SJCRH30 (cell line): ENCODE data around the gene YES1. TPM values are rescaled to one million over a fixed set of nuclear protein-coding genes. Genes with fewer than 3 reads are reported as not detected.
A peak's percentile ranks its signal among the peaks of the same experiment; 100 is the strongest.

ENCODE experiments used
- DNase-seq, 2 experiments: peaks; one replicate each; pipeline ENCODE4 v3.0.0-alpha.2; 2015 to 2020
- H3K27ac ChIP-seq: fragments of 250-450 bp; sonication (Bioruptor Pico); 2 replicates; pipeline ENCODE4 v1.5.1; 2020; ENCODE audit warnings: mild to moderate bottlenecking, moderate library complexity
- H3K27me3 ChIP-seq: fragments of 250-450 bp; sonication (Bioruptor Pico); 2 replicates; pipeline ENCODE4 v1.5.1; 2020; ENCODE audit warnings: mild to moderate bottlenecking, moderate library complexity
- H3K36me3 ChIP-seq: fragments of 250-450 bp; sonication (Bioruptor Pico); 2 replicates; pipeline ENCODE4 v1.5.1; 2020; ENCODE audit warnings: mild to moderate bottlenecking, moderate library complexity
- H3K4me1 ChIP-seq: fragments of 250-450 bp; sonication (Bioruptor Pico); 2 replicates; pipeline ENCODE4 v1.5.1; 2020; ENCODE audit warnings: mild to moderate bottlenecking, moderate library complexity
- H3K4me3 ChIP-seq: fragments of 250-450 bp; sonication (Bioruptor Pico); 2 replicates; pipeline ENCODE4 v1.5.1; 2020; ENCODE audit warnings: mild to moderate bottlenecking, moderate library complexity
- H3K9me3 ChIP-seq: fragments of 250-450 bp; sonication (Bioruptor Pico); replicated peaks from 2 replicates; pipeline ENCODE4 v1.5.1; 2020; ENCODE audit warnings: mild to moderate bottlenecking, moderate library complexity
- total RNA-seq: library from RNA; depleted of rRNA; stranded (reverse); fragments of >200 nt; shearing (Covaris generic); gene quantifications from 2 replicates; pipeline ENCODE4 v1.2.3, GENCODE V29; 2014; rRNA removed

The YES1 gene
- total RNA-seq = 151 and 185 TPM in 2 replicates

DNA sequence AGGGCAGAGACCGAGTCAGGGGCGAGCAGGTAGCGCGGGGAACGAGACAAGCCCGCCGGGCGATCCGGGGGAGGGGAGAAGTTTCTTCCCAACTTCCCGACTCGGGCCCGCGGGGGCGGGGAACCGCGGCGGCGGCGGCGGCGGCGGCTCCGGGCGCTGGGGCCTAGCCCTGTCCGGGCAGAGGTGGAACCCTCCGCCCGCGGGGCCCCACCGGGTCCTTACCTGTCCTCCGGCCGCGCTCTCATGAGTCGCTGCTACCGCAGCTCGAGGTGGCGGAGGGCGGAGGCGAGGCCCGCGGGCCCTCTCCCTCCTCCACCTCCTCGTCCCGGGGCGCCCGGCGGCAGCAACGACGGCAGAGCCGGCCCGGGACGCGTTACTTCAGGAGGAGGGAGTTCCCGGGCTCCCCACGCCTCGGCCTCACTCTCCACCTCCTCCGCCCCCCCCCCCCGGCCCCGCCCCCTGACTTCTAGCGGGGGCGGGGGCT, at the start of gene YES1:
YES1 (minus strand) TSS at position 351 of the 484 bp plus-strand sequence. CDS start 55,415 bp downstream, outside the sequence.
- Histone ChIP-seq H3K27ac (peak within 1 kb of the TSS; percentile 83), H3K9me3 (no peaks in the 10 kb centered on the region), H3K4me3 (peak within 1 kb of the TSS; percentile 100), H3K36me3 (no peaks in the 10 kb centered on the region), H3K4me1 (peaks cover 12% of the 10 kb centered on the region), H3K27me3 (no peaks in the 10 kb centered on the region)
- DNase-seq = no peak

DNA sequence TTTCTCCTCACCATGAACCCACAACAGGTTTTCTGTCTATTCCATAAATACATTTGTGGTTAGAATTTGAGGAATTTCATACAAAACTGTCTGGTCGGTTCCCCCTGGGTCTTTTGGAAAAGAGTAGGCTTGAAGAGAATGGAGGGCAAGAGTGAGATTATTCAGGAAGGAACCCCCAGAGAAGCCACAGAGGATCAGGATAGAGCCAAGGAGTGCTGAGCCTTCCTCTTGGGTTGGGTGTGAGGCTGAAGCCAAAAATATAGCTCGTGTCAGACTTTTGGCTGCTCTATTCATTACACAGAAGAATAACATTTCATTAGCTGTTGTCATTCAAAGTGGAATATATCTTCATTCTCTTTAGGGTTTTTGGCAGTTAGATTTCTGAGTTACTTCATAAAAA, 45.9 kb upstream of the YES1 start:
- H3K36me3 ChIP-seq = no peaks in the 10 kb centered on the region
- H3K4me1 ChIP-seq = no peaks in the 10 kb centered on the region
- H3K27me3 ChIP-seq = no peaks in the 10 kb centered on the region
- no peaks in the 10 kb centered on the region for H3K9me3 ChIP-seq
- no peak for DNase-seq
- H3K4me3 ChIP-seq = no peak overlapping the region
- H3K27ac ChIP-seq = no peak overlapping the region

DNA sequence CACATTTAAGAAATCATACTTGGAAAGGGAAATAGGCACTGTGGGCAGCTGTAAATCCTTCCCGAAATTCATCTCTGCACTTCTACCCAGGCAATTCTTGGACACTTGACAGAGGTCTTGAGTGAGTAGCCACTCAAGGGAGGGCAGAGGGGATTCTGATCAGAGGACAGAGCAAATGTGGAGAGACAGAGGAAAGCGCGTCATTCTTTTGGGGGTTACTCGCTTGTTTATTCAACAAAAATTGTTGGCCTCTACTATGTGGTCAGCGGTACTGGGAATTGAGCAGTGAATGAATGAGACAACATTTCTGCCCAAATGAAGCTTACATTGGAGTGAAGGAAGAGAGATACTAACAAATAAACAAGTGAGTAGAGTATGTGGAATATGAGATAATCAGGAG, 41.4 kb upstream of the YES1 start:
- no peak overlapping the region for H3K4me3 ChIP-seq
- H3K27me3 ChIP-seq = no peaks in the 10 kb centered on the region
- no peaks in the 10 kb centered on the region for H3K9me3 ChIP-seq
- no peak for DNase-seq
- no peak overlapping the region for H3K27ac ChIP-seq
- H3K36me3 ChIP-seq = no peaks in the 10 kb centered on the region
- H3K4me1 ChIP-seq = no peaks in the 10 kb centered on the region

DNA sequence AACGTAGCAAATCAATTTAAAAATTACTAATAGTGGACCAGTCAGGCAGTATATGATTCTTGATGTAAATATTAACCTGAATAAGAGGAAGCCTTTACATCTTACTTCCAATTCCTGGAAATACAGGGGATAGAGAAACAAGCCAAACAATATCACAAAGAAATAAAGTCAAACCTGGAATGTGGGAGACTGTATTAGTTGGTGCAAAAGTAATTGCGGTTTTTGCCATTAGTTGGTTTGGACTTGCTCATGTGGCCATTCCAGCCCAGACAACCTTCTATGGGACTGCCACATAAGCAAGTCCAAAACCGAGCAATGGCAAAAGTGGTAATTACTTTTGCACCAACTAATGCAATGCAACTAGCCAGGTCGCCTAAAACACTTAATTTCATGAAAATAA, 38.9 kb upstream of the YES1 start:
- no peak overlapping the region for H3K4me3 ChIP-seq
- no peak for DNase-seq
- no peaks in the 10 kb centered on the region for H3K9me3 ChIP-seq
- H3K4me1 ChIP-seq = no peaks in the 10 kb centered on the region
- no peak overlapping the region for H3K27ac ChIP-seq
- H3K27me3 ChIP-seq = no peaks in the 10 kb centered on the region
- no peaks in the 10 kb centered on the region for H3K36me3 ChIP-seq

DNA sequence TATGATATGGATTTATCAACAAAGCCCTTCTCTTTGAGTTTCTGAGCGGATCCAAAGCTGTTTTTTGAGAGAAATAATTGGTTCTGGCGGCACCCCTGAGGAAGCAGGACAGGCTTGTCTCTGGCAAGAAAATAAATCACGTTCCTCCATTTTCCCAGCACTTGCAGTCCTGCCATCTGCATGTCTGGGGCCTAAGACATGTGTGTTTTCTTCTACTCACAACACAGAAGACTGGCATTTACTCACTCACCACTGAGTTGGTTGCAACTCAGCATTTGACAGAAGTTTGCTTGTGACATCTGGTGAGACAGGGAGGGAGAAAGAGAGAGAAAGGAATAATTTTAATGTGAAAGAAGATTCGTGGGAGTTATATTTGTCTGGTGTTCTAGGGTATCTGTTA, 37.0 kb upstream of the YES1 start:
- DNase-seq = no peak
- Histone ChIP-seq H3K27me3 (no peaks in the 10 kb centered on the region), H3K27ac (no peak overlapping the region)

DNA sequence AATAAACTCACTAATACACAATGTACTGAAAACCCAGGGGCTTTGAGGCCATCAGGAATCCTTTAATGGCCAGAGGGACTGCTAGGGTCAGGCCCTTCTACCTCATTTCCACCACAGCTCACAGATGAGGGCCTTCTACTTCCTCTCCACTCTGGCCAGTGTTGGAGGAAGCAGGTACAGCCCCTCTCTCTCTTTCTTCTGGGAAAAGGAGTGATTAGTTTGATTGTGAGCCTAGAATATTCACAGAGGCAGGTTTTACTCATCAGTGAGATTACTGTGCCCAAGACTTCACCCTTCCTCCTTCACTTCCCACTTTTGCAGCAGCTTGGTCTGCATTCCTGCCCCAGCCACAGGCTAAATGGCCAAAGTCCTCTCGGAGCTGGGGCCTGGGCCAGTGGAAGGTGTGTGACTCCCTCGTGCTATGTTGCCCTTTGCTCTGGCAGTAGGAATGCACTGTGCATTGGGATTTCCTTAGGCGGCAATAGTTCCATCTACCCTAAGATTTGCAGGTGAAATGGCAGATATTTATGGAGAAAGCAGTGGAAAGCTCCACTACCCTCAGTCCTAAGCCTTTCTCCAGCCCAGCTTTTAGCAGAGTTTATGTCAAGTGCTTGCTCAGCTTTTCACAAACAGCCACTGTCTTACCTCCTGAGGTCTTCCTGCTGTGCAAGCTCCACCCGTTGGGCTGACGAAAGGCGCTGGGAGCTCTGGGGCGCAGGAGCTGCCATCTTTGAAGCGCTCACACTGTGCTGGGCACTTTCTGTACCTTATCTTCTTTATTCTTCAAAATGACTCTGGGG, 36.2 kb upstream of the YES1 start:
- Histone ChIP-seq H3K36me3 (no peaks in the 10 kb centered on the region), H3K4me3 (no peak overlapping the region), H3K27me3 (no peaks in the 10 kb centered on the region), H3K9me3 (no peaks in the 10 kb centered on the region), H3K4me1 (peaks cover 4% of the 10 kb centered on the region; the same call in 1 of the 2 replicates), H3K27ac (no peak overlapping the region)
- no peak for DNase-seq

More for the DNA sequence above, 37.0 kb upstream of the YES1 start:
- H3K36me3 ChIP-seq = no peaks in the 10 kb centered on the region
- no peaks in the 10 kb centered on the region for H3K9me3 ChIP-seq
- H3K4me1 ChIP-seq = peaks cover 4% of the 10 kb centered on the region; the same call in 1 of the 2 replicates
- no peak overlapping the region for H3K4me3 ChIP-seq

DNA sequence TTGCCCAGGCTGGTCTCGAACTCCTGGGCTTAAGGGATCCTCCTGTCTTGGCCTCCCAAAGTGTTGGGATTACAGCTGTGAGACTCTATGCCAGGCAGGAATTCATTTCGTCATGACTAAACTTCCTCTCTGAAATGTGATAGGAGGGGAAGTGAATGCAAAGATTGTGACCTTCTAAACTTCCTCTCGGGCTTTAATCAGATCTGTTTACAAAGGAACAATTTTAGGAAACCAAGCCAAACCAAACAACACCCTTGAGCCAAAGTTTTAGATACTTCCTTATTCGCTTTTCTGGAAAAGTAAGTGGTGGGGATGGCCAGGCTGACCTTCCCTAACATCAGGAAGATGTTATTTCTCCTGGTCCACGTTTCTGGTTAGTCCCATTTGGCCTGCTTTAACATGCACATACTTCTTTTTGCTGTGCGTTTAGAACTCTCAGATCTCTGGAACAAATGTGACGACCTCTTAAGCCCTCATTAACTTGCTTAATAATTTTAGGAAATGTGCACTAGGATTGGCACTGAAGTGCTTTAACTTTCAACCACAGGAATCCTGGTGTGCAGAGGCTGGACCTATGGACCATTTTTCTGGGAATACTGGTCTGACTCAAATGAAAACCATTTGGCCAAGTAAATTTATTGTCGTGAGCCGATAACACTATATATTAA, 33.2 kb upstream of the YES1 start:
- Histone ChIP-seq H3K4me1 (peaks cover 4% of the 10 kb centered on the region; the same call in 1 of the 2 replicates), H3K27ac (no peak overlapping the region), H3K36me3 (no peaks in the 10 kb centered on the region), H3K9me3 (no peaks in the 10 kb centered on the region), H3K27me3 (no peaks in the 10 kb centered on the region), H3K4me3 (no peak overlapping the region)
- peak in 1 of 2 experiments; percentile 65 for DNase-seq

DNA sequence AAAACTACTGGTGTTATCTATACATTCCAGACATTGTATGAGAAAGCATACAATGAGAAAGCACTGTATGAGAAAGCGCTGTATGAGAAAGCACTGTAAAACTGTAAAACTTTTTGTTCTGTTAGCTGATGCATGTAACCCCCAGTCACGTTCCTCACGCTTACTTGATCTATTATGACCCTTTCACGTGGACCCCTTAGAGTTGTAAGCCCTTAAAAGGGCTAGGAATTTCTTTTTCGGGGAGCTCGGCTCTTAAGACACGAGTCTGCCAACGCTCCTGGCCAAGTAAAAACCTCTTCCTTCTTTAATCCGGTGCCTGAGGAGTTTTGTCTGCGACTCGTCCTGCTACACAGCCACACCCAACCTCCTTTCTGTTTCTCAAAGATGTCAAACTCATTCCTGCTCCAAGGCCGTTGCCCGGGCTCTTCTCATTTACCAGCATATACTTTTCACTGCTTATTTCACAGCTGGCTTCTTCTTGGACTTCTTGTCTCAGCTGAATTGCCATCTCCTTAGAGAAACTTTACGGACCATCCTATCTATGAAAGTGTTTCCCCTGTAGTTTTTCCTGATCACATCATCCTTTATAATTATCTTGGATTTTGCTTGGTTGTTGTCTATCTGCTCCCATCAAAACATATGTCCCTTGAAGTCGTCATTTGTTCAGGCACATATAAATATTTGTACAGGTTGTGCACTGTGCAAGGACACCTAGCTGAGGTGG, 29.8 kb upstream of the YES1 start:
- Histone ChIP-seq H3K36me3 (no peaks in the 10 kb centered on the region), H3K4me1 (peaks cover 4% of the 10 kb centered on the region; the same call in 1 of the 2 replicates), H3K27me3 (no peaks in the 10 kb centered on the region), H3K4me3 (no peak overlapping the region), H3K27ac (no peak overlapping the region), H3K9me3 (no peaks in the 10 kb centered on the region)
- DNase-seq = no peak

DNA sequence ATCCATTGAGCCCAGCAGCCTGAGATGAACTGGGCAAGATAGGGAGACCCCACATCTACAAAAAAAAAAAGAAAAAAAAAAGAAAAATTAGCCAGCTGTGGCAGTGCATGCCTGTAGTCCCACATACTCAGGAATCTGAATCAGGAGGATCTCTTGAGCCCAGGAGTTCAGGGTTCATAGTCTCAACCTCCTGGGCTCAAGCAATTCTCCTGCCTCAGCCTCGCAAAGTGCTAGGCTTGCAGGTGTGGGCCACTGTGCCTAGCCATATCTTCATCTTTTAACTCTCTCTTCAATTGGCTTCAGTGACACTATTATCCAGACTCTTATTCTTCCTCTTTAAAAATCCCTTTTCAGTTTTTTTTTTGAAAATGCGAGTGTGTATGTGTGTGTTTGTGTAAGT, 28.5 kb upstream of the YES1 start:
- H3K27me3 ChIP-seq = no peaks in the 10 kb centered on the region
- H3K4me1 ChIP-seq = peaks cover 4% of the 10 kb centered on the region; the same call in 1 of the 2 replicates
- no peak overlapping the region for H3K4me3 ChIP-seq
- no peak overlapping the region for H3K27ac ChIP-seq
- DNase-seq = no peak
- no peaks in the 10 kb centered on the region for H3K9me3 ChIP-seq
- no peaks in the 10 kb centered on the region for H3K36me3 ChIP-seq

DNA sequence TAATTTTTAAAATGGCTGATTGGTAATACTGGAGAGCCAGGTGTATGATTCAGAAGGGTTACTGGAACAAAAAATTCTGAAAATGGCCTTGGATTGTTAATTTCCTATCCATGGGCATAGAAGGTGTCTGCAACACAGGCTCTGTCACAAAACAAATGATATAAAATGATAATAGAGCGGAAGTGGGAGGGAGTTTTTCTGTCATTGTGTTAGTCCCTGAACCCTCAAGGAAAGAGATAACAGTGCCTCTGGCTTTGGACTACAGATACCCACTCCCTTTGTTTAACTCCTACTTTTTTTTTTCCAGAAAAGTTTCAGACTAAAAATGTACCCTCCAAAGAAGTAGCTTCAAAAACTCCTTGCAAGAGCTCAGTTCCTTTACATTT, 28.0 kb upstream of the YES1 start:
- Histone ChIP-seq H3K4me3 (no peak overlapping the region), H3K27ac (no peak overlapping the region), H3K9me3 (no peaks in the 10 kb centered on the region), H3K36me3 (no peaks in the 10 kb centered on the region), H3K4me1 (no peaks in the 10 kb centered on the region), H3K27me3 (no peaks in the 10 kb centered on the region)
- no peak for DNase-seq

DNA sequence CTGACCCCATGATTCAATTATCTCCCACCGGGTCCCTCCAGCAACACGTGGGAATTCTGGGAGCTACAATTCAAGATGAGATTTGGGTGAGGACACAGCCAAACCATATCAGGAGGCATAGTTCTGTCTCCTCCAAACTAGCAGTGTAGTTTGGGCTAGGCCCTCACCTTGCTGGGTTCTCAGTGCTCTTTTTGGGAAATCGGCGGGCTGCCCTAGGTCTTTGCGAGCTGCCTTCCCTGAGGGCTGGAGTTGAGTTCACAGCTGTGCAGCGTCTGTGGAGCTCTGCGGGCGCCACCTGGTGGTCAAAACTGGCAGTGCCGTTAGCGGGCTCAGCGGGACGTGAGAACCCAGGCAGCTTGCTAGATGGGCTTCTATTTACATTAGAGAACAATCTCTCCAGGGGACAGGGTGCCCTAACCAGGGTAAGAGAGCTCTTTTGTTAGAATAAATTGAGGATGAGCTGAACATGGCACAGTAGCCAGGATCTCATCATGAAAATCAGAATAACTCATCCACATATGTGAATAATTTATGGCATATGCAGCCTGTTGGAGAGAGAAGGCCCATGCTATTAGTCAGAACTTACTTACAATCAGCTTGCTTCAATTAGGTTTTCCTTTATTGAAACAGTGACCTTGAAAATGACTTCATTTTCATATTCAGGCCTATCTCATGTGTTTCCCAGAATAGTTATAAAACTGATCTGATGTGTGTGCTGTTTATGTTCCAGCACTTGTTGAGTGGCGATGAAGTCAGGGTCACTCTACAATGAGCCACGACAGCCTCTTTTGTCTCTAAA, 27.4 kb upstream of the YES1 start:
- DNase-seq = peak; percentile 85 to 94
- Histone ChIP-seq H3K4me3 (peak overlapping the region; percentile 47), H3K36me3 (no peaks in the 10 kb centered on the region), H3K27ac (no peak overlapping the region), H3K27me3 (no peaks in the 10 kb centered on the region), H3K4me1 (no peaks in the 10 kb centered on the region), H3K9me3 (no peaks in the 10 kb centered on the region)

DNA sequence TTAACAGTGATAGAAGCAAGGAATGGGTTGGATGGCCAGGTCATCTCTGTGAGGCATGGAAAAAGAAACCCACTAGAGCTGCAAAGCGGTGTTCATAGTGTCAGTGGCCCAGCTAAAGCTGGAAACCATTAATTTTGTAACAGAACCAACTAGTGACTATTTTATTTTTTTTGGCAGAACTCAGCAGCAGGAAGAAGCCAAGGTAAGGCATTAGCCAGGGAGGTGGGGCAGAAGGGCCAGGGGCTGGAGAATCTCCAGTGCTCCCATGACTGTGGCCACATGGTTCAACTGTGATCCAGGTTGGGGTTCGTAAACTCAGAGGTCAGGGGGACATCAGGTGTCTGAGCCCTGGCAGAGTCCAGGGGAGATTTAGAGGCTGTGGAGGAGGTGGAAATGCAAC, 25.9 kb upstream of the YES1 start:
- no peaks in the 10 kb centered on the region for H3K27me3 ChIP-seq
- H3K27ac ChIP-seq = no peak overlapping the region
- no peaks in the 10 kb centered on the region for H3K36me3 ChIP-seq
- no peaks in the 10 kb centered on the region for H3K4me1 ChIP-seq
- no peak for DNase-seq
- no peaks in the 10 kb centered on the region for H3K9me3 ChIP-seq
- H3K4me3 ChIP-seq = no peak overlapping the region

DNA sequence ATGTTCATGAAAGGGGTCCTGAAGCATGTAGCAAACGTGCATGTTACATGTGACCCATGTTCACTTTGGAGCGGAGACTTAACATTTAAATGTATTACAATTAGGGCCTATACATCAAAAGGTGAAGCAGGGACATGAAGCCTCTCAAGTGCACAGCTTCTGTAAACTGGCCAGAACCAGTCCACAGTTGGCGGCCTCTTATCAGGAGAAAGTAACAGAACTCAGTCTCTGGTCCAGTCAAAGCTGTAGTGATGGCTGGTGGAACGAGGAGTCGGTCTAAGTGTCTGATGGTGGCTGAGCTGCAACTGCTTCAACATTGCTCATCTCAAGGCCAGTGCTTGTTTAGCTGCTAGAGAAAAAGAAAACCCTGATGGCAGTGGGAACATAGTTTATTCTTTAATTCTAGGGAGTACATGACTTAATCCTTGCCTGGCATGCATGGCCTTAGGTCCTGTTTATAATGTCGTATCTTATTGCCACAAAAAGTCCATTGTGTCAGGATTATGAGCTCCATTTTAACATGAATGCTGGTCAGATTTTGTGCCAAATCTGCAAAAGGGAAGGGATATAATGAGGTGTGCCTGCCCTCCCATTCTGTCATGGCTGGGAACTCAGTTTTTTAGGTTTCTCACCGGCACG, 22.2 kb upstream of the YES1 start:
- Histone ChIP-seq H3K4me1 (peaks cover 7% of the 10 kb centered on the region), H3K36me3 (no peaks in the 10 kb centered on the region), H3K27ac (no peak overlapping the region), H3K27me3 (no peaks in the 10 kb centered on the region), H3K9me3 (no peaks in the 10 kb centered on the region), H3K4me3 (no peak overlapping the region)
- DNase-seq = no peak

DNA sequence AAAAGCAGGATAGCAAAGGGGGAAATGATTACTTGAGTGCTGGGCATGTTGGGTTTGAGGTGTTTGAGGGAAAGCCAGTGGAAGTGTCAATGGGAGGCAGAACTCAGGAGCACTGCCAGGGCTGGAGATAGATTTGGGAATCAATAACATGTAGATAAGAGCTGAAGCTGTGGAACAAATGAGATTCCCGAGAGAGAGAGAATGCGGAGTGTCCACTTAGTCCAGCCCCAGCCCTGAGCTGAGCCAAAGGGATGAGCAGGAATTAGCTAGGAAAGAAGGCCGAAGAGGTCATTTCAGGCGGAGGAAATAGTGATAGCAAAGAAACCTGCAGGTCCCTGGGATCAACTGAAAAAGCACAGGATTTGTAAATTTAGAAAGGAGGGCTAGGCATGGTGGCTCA, 21.2 kb upstream of the YES1 start:
- H3K27me3 ChIP-seq = no peaks in the 10 kb centered on the region
- no peak overlapping the region for H3K27ac ChIP-seq
- no peak for DNase-seq
- no peaks in the 10 kb centered on the region for H3K9me3 ChIP-seq
- H3K4me1 ChIP-seq = peaks cover 7% of the 10 kb centered on the region
- no peaks in the 10 kb centered on the region for H3K36me3 ChIP-seq
- H3K4me3 ChIP-seq = no peak overlapping the region
